DOHH2 (cell line): Measurements from ENCODE around the gene ALDH1A3.
A peak's percentile ranks its signal among the peaks of the same experiment; 100 is the strongest.

ENCODE experiments used
- H3F3A ChIP-seq: fragments of 200-600 bp; sonication (generic), shearing (Covaris generic); 2 replicates; pipeline ENCODE4 v1.6.0; 2016; ENCODE audit warnings: antibody characterized with exemption, mild to moderate bottlenecking; ENCODE audit not compliant: control insufficient read depth, insufficient read depth
- H3K27ac ChIP-seq: fragments of 200-600 bp; sonication (generic); 2 replicates; pipeline ENCODE4 v1.5.1; 2014; ENCODE audit warnings: low read depth, mild to moderate bottlenecking, low read length, moderate library complexity
- H3K27me3 ChIP-seq: fragments of 200-600 bp; sonication (generic); 2 replicates; pipeline ENCODE4 v1.6.1; 2014; ENCODE audit warnings: mild to moderate bottlenecking, low read length, mixed read lengths; ENCODE audit not compliant: control insufficient read depth
- H3K36me3 ChIP-seq: fragments of 200-600 bp; sonication (generic); 2 replicates; pipeline ENCODE4 v1.6.1; 2014; ENCODE audit warnings: mild to moderate bottlenecking, low read length, moderate library complexity, mixed read lengths; ENCODE audit not compliant: control insufficient read depth
- H3K4me1 ChIP-seq: fragments of 200-600 bp; sonication (generic); 2 replicates; pipeline ENCODE4 v1.6.1; 2014; ENCODE audit warnings: mild to moderate bottlenecking, low read length, mixed read lengths; ENCODE audit not compliant: control insufficient read depth
- H3K4me2 ChIP-seq: fragments of 200-600 bp; sonication (generic); 2 replicates; pipeline ENCODE4 v1.6.0; 2014; ENCODE audit warnings: mild to moderate bottlenecking, low read length, moderate library complexity
- H3K4me3 ChIP-seq: fragments of 200-600 bp; sonication (generic); 2 replicates; pipeline ENCODE4 v1.5.1; 2014; ENCODE audit warnings: mild to moderate bottlenecking, low read length, mixed read lengths
- H3K79me2 ChIP-seq: fragments of 200-600 bp; sonication (generic); 2 replicates; pipeline ENCODE4 v1.6.1; 2014; ENCODE audit warnings: mild to moderate bottlenecking, low read length, mixed read lengths; ENCODE audit not compliant: control insufficient read depth
- H3K9me2 ChIP-seq: fragments of 200-600 bp; sonication (generic); replicated peaks from 2 replicates; pipeline ENCODE4 v1.6.1; 2014; ENCODE audit warnings: mild to moderate bottlenecking, low read length, mixed read lengths; ENCODE audit not compliant: control insufficient read depth
- H3K9me3 ChIP-seq: fragments of 200-600 bp; sonication (generic); 2 replicates; pipeline ENCODE4 v1.6.1; 2014; ENCODE audit warnings: antibody characterized with exemption, low read length, mixed read lengths; ENCODE audit not compliant: control insufficient read depth, insufficient read depth
- H4K20me1 ChIP-seq: fragments of 200-600 bp; sonication (generic); 2 replicates; pipeline ENCODE4 v1.6.0; 2014; ENCODE audit warnings: low read depth, mild to moderate bottlenecking, antibody characterized with exemption, low read length, moderate library complexity; ENCODE audit not compliant: control insufficient read depth, insufficient read depth
- EZH2phosphoT487 ChIP-seq: fragments of 200-600 bp; sonication (generic); IDR thresholded peaks from 2 replicates; pipeline ENCODE4 v1.6.1; 2017; ENCODE audit warnings: borderline replicate concordance, mild to moderate bottlenecking, antibody characterized with exemption, low read length, moderate library complexity, mixed read lengths
- TF ChIP-seq, protein P1 (sequence below): fragments of 200-600 bp; sonication (generic); IDR thresholded peaks from one replicate; pipeline ENCODE4 v1.5.1; 2014; ENCODE audit warnings: antibody characterized with exemption, mild to moderate bottlenecking, low read depth, low read length; ENCODE audit not compliant: poor library complexity, severe bottlenecking

Gene ALDH1A3

DNA sequence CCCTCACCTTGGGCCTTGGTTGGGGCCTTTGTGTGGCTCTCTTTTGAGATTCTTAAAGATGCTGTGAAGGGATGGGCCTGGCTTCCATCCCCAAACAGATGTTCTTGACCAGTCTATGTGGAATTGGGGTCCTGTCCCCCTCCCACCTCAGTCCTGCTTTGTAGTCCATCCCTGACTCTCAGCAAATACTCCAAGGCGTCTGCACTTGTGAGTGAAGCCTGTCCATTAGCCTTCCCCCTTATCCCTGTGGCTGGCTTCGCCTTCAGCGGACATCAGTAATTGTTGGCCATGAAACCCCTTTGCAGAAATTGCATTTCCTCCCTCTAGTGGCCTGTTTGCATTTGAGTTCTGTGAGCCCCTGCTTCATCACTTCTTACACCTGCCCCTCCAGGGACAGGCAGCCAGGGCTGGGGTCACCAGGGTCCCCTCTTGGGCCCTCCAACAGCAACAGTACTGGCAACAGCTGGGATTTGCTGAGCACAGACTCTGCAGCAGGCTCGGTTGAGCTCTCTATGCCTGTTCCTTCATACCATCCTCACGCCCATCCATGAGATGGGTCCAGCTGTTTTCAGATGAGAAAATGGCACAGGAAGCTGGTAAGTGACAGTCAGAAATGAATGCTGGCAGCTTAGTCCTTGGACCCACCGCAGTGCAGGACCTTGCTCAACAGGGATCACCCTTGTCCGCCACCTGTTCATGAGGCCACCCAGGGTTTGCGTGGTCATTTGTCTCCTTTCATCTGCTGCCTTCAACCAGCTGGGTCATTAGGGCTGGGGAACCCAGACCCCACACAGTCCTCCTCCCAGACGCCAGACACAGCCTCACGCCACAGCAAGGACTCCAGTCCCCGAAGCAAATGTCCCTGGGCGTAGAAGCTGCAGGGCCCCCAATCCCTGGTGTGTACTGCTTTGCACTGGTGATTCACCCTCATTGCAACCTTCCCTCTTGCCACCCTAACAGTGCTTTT lies 30.6 kb downstream of the ALDH1A3 start:
- Histone ChIP-seq H3K9me3 (no peaks in the 10 kb centered on the region), H3K27ac (no peak overlapping the region), H3K9me2 (no peaks in the 10 kb centered on the region), H3K27me3 (no peaks in the 10 kb centered on the region), H3K4me1 (no peaks in the 10 kb centered on the region), H4K20me1 (no peaks in the 10 kb centered on the region), H3K79me2 (peaks cover 10% of the 10 kb centered on the region), H3K4me3 (no peak overlapping the region), H3K4me2 (no peak overlapping the region), H3K36me3 (peaks cover 22% of the 10 kb centered on the region), H3F3A (no peaks in the 10 kb centered on the region)
- TF ChIP-seq, protein P1, sequence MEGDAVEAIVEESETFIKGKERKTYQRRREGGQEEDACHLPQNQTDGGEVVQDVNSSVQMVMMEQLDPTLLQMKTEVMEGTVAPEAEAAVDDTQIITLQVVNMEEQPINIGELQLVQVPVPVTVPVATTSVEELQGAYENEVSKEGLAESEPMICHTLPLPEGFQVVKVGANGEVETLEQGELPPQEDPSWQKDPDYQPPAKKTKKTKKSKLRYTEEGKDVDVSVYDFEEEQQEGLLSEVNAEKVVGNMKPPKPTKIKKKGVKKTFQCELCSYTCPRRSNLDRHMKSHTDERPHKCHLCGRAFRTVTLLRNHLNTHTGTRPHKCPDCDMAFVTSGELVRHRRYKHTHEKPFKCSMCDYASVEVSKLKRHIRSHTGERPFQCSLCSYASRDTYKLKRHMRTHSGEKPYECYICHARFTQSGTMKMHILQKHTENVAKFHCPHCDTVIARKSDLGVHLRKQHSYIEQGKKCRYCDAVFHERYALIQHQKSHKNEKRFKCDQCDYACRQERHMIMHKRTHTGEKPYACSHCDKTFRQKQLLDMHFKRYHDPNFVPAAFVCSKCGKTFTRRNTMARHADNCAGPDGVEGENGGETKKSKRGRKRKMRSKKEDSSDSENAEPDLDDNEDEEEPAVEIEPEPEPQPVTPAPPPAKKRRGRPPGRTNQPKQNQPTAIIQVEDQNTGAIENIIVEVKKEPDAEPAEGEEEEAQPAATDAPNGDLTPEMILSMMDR, result peak; percentile 34
- no peak for TF ChIP-seq EZH2phosphoT487

DNA sequence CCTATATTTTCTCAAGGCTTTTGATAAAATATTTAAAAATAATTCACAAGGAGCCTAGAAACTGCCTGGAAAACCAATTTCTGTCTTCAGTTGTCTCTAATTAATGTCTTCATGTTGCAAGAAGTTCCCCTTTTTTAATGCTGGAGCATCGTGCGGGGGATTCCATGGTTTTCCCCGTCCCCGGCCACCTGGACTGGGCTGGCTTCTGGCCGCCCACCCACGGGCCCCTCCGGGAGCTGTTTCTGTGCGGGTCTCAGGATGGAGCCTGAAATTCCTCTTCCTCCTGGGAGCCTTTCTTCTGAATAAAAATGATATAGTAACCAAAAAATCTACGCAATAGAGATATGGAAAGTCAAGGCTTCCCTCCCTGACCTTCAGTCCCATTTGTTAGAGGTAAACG lies 31.5 kb downstream of the ALDH1A3 start:
- Histone ChIP-seq H3K9me3 (no peaks in the 10 kb centered on the region), H3K79me2 (peaks cover 18% of the 10 kb centered on the region), H3K4me3 (no peak overlapping the region), H3K27me3 (no peaks in the 10 kb centered on the region), H3K27ac (no peak overlapping the region), H3K36me3 (peaks cover 30% of the 10 kb centered on the region), H3K4me2 (no peak overlapping the region), H3K4me1 (peaks cover 5% of the 10 kb centered on the region), H4K20me1 (no peaks in the 10 kb centered on the region), H3F3A (no peaks in the 10 kb centered on the region), H3K9me2 (no peaks in the 10 kb centered on the region)
- no peak for TF ChIP-seq EZH2phosphoT487
- TF ChIP-seq, protein P1, result no peak

DNA sequence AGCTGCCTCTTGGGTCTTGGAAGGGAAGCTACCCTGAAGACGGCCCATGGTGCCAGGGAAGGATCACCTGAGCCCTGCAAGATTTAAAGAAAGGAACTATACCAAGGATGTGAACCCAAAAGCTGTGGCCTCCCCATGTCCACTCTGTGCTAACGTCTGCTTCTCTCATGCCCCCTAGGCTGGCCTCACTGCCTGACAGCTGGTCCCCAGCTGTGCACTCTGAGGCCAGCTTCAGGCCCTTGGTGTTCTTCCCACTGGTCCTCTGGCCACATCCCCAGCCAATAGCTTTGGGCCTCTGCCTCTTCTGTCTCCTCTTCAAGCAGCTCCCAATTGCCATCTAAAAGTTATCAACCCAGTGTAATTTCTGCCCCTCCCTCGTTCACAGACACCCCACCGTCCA lies 34.3 kb downstream of the ALDH1A3 start:
- Histone ChIP-seq H3K27me3 (no peaks in the 10 kb centered on the region), H3K4me3 (no peak overlapping the region), H3K36me3 (peaks cover 53% of the 10 kb centered on the region), H3K9me3 (no peaks in the 10 kb centered on the region), H3K79me2 (peaks cover 47% of the 10 kb centered on the region), H3K9me2 (no peaks in the 10 kb centered on the region), H3F3A (no peaks in the 10 kb centered on the region), H3K27ac (no peak overlapping the region), H4K20me1 (no peaks in the 10 kb centered on the region), H3K4me1 (peaks cover 24% of the 10 kb centered on the region), H3K4me2 (no peak overlapping the region)
- TF ChIP-seq, protein P1, result no peak
- TF ChIP-seq EZH2phosphoT487, result no peak
